ENCODE data around the gene COBLL1.

Gene COBLL1

DNA sequence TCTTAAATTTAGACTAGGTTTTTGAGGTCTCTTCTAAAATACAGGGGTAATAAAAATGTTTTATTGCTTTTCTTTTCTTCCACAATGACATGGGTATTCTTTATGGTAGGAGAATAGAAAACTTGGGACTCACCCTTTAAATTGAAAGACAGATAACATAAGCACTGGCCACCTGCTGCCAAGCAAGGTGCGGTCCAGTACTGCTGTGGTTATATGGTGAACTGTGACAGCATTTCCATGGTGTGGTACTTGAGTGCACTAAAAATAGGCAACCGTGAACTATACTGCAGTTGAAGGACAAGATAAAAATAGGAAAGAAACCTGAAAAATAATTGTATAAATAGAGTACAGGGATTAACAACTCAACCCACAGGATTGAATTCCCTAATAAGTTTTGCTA, 165.9 kb downstream of the COBLL1 start:
- no peak for DNase-seq

DNA sequence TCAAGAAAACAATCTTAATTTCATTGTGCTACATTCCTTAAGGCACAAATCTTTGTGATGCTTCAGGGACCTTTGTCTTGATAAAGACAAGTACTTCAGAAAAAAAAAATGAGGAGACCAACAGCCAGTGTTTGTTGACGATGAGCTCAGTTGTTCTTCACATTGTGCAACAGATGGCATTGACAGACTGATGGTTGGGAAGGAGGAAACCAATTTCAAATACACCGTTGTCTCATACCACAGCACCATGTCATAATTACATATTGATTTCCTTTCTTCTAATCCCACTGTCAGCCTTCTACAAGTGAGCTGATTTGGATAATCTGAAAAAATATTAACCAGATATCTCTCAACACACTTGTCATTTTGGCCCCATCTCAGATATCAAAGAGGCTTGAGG, 166.6 kb downstream of the COBLL1 start:
- no peak for DNase-seq

GRCh38 chr2:164671664-164672396, 169.8 kb downstream of the COBLL1 start:
- no peak for DNase-seq

GRCh38 chr2:164669291-164669690, 172.3 kb downstream of the COBLL1 start:
- DNase-seq = no peak

- DNase-seq = no peak
Observed at GRCh38 chr2:164667566-164667965, 174.1 kb downstream of the COBLL1 start.

DNA sequence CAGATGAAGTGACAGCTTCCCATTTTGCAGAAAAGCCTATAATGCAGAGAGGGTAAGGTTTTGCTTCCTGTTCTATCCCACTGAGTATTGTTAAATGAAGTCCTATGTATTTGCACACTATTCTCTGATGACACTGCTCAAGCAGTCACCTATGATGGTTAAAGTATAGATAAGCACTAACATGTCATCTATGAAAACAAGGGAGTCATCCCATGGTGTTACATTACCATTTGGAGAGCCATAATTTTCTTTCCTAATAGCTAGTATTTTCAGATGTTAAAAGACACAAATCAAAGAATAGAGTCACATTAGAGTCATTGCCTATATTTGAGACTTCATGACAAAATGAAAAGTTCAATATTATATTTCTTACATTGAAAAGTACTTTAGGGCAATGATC, 177.6 kb downstream of the COBLL1 start:
- no peak for DNase-seq

GRCh38 chr2:164662868-164663631, 178.6 kb downstream of the COBLL1 start:
- no peak for DNase-seq

DNA sequence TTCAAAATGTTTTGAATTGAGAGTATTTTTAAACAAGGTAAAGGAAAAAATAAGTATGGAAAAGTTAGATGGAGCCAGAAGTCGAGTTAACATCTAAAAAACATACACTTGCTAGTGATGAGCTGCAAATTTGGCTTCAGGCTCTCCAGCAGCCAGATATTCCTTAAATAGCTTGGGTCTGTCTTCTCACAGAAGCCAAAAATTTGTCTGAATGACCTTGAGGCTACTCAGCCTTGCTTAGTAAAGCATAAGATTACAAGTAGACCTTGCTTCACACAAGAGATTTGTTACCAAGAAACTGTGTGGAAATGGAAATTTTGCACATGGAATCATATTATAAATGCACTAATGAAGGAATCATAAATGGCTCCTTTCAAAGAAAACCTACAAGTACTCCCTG, 179.6 kb downstream of the COBLL1 start:
- DNase-seq = no peak

DNA sequence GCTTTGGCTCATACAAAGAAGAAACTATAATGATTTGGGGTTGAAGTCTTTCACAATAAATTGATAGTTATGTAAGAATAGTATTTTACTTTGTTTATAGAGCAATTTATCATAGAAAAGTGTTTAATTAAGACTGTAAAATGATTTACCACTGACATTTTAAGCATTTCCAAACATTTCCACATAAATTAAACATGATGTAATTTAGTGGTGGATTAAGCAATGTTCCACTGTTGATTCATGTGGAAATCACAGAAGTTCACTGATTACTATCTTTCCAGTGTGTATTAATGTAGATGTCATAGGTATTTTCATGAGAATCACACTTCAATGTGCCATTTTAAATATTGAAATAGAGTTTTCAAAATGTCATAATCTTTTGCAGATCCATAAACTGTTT, 180.3 kb downstream of the COBLL1 start:
- DNase-seq = no peak

DNA sequence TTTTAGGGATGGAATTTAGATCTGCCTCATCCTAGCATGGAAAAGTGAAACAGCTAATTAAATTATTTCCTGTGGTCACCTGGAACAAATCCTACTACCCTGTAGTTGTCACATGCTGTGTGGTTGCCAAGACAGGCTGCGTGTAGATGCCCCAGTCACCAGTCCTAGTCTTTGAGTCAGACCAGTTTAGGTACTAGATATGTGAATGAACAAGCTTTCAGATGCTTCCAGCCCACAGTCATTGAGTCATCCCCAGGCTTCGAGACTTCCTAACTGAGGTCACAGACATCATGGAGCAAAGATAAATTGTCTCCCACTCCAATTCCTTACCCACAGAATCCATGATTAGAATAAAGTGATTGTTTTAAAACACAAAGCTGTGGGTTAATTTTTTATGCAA, 184.5 kb downstream of the COBLL1 start:
- DNase-seq = no peak

DNA sequence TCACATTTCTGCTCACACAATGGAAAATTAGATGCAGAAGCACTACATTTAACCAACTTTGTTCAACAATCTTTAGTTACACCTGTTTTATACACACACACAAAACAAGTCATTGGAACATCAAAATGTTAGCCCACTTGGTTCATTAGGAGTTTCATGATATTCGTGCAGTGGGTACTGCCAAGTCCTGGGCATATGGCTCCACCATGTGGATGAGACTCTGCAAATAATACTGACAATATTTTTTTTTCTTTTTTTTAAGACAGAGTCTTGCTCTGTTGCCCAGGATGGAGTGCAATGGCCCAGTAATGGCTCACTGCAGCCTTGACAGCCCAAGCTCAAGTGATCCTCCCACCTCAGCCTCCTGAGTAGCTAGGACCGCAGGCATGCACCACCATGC, 185.9 kb downstream of the COBLL1 start:
- no peak for DNase-seq

GRCh38 chr2:164655336-164655735, 186.3 kb downstream of the COBLL1 start:
- DNase-seq = no peak

- no peak for DNase-seq
Observed at GRCh38 chr2:164651361-164651760, 190.3 kb downstream of the COBLL1 start.

DNA sequence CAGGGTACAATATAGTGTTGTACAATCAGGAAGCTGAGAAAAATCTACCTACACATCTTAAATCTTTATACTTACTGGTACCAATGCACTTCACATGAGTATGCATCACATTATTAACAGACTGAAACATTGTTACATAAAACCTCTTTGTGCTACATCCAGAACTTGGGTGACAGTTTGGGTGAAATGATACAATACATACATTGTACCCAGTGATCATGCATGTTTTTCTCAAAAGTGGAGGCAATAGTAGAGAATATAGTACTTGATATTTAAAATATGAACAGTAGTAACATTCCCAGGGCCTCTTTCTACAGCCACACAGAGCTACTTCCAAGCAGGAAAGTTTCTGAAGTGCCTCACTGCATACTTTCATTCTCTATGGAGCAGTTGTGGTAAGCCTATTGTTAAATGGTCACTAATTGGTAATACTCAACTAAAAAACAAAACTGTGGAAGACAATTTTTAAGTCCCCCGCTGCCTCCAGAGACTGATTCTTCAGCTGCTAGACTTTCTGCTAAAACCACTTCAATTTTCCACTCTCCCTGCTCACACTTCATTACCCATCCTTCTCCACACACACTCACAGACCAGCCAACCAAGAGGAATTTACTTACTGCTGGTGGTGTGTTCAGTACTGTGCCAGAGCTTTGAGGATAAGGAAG, 197.5 kb downstream of the COBLL1 start:
- no peak for DNase-seq

DNA sequence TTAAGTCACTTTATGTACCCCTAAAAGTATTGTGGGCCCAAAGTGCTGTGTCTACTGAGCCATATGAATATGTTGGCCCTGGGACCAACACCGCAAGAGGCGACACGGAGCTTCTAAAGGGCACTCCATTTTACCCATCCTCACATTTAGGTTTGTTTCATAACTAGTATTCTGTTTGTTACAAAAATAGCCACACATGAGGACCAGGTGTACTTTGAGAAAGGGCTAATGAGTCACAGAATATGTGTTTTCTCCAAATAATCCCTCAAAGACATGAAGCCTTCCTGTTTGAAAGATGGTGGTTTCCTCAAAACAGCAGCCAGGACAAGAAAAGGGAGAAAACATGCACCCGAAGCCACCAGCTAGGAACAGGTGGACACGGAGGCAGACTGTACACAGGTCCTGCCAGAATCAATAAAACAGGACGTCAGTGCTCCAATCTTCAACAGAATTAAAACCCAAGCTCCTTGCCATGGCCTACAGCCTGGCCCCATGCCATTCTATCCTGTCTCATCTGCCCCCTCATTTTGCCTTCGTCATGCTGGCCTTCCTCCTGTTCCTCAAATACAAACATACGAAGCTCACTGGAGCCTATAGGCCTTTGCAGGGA, 198.6 kb downstream of the COBLL1 start:
- DNase-seq = no peak

- no peak for DNase-seq
Observed at GRCh38 chr2:164642268-164642667, 199.4 kb downstream of the COBLL1 start.
